Stimulated activated effector memory CD8-positive, alpha-beta T cell treated with anti-CD3 and anti-CD28 coated beads, Interleukin-12 subunit alpha, Interleukin-12 subunit beta, amount 100 ng/mL, for 72 hours (primary cell): ENCODE measurements around the gene EIF4E.

ENCODE experiments used
- ATAC-seq: fragments of 150-1000 bp; cut with Tn5 transposase; 2 replicates; pipeline ENCODE4 v1.10.0; 2021
- DNase-seq, 2 donors: peaks; one replicate each; pipeline ENCODE4 v3.0.0; 2021 to 2022; ENCODE audit warnings: low spot score in 2 of 2
- H3K27ac Mint-ChIP-seq: one replicate; pipeline ENCODE4 v1.8.0; 2022; ENCODE audit warnings: mild to moderate bottlenecking, mixed read lengths
- H3K36me3 Mint-ChIP-seq: one replicate; pipeline ENCODE4 v1.8.0; 2022; ENCODE audit warnings: mild to moderate bottlenecking, mixed read lengths
- H3K4me1 Mint-ChIP-seq: one replicate; pipeline ENCODE4 v1.8.0; 2022; ENCODE audit warnings: mixed read lengths
- H3K4me3 Mint-ChIP-seq: one replicate; pipeline ENCODE4 v1.8.0; 2022; ENCODE audit warnings: mild to moderate bottlenecking, mixed read lengths
- H3K9me3 Mint-ChIP-seq: one replicate; pipeline ENCODE4 v1.8.0; 2022; ENCODE audit warnings: mixed read lengths

Gene EIF4E

GRCh38 chr4:98928505-98929340 lies at the start of gene EIF4E:
TSS of gene EIF4E (minus strand) at chr4:98929133. CDS start at chr4:98929112, 21 bp downstream.
- ATAC-seq (peak; percentile 78), DNase-seq (peak; percentile 75 to 97)
- Mint-ChIP-seq H3K4me1 (peaks cover 44% of the 10 kb centered on the region), H3K9me3 (peaks cover 3% of the 10 kb centered on the region), H3K27ac (peak within 1 kb of the TSS; percentile 99), H3K36me3 (peaks cover 61% of the 10 kb centered on the region), H3K4me3 (peak within 1 kb of the TSS; percentile 96)

- no peaks in the 10 kb centered on the region for H3K4me1 Mint-ChIP-seq
- no peak for ATAC-seq
- DNase-seq, result no peak
- no peaks in the 10 kb centered on the region for H3K9me3 Mint-ChIP-seq
- no peak overlapping the region for H3K4me3 Mint-ChIP-seq
- no peak overlapping the region for H3K27ac Mint-ChIP-seq
- H3K36me3 Mint-ChIP-seq, result no peaks in the 10 kb centered on the region
Measured at GRCh38 chr4:98977557-98977956, 48.6 kb upstream of the EIF4E start.

GRCh38 chr4:98976716-98977115 lies 47.8 kb upstream of the EIF4E start:
- ATAC-seq (no peak), DNase-seq (no peak)
- Mint-ChIP-seq H3K9me3 (no peaks in the 10 kb centered on the region), H3K36me3 (no peaks in the 10 kb centered on the region), H3K4me1 (no peaks in the 10 kb centered on the region), H3K4me3 (no peak overlapping the region), H3K27ac (no peak overlapping the region)

GRCh38 chr4:98969878-98970785 lies 41.2 kb upstream of the EIF4E start:
- H3K27ac Mint-ChIP-seq, result no peak overlapping the region
- no peak overlapping the region for H3K4me3 Mint-ChIP-seq

GRCh38 chr4:98967786-98968329 lies 38.9 kb upstream of the EIF4E start:
- H3K36me3 Mint-ChIP-seq, result no peaks in the 10 kb centered on the region
- peaks cover 3% of the 10 kb centered on the region for H3K9me3 Mint-ChIP-seq
- no peak overlapping the region for H3K27ac Mint-ChIP-seq
- no peak overlapping the region for H3K4me3 Mint-ChIP-seq
- no peak for ATAC-seq
- no peaks in the 10 kb centered on the region for H3K4me1 Mint-ChIP-seq
- no peak for DNase-seq

More at GRCh38 chr4:98969878-98970785, 41.2 kb upstream of the EIF4E start:
- ATAC-seq, result no peak
- Mint-ChIP-seq H3K9me3 (no peaks in the 10 kb centered on the region), H3K4me1 (no peaks in the 10 kb centered on the region), H3K36me3 (no peaks in the 10 kb centered on the region)
- no peak for DNase-seq

- no peak for DNase-seq
- Mint-ChIP-seq H3K36me3 (no peaks in the 10 kb centered on the region), H3K9me3 (peaks cover 3% of the 10 kb centered on the region), H3K4me1 (no peaks in the 10 kb centered on the region), H3K27ac (no peak overlapping the region), H3K4me3 (no peak overlapping the region)
- ATAC-seq, result no peak
Measured at GRCh38 chr4:98966926-98967325, 38.0 kb upstream of the EIF4E start.

GRCh38 chr4:98963538-98964433 lies 34.9 kb upstream of the EIF4E start:
- ATAC-seq, result no peak
- H3K4me3 Mint-ChIP-seq, result no peak overlapping the region
- H3K9me3 Mint-ChIP-seq, result peaks cover 3% of the 10 kb centered on the region
- H3K27ac Mint-ChIP-seq, result no peak overlapping the region
- no peaks in the 10 kb centered on the region for H3K4me1 Mint-ChIP-seq
- no peaks in the 10 kb centered on the region for H3K36me3 Mint-ChIP-seq
- DNase-seq, result no peak

GRCh38 chr4:98961770-98962169 lies 32.8 kb upstream of the EIF4E start:
- DNase-seq (no peak), ATAC-seq (no peak)
- Mint-ChIP-seq H3K36me3 (no peaks in the 10 kb centered on the region), H3K4me1 (no peaks in the 10 kb centered on the region), H3K4me3 (no peak overlapping the region), H3K27ac (no peak overlapping the region), H3K9me3 (peaks cover 3% of the 10 kb centered on the region)

- no peaks in the 10 kb centered on the region for H3K4me1 Mint-ChIP-seq
- no peak overlapping the region for H3K4me3 Mint-ChIP-seq
- no peak overlapping the region for H3K27ac Mint-ChIP-seq
- ATAC-seq (no peak), DNase-seq (no peak)
- H3K9me3 Mint-ChIP-seq, result no peaks in the 10 kb centered on the region
- H3K36me3 Mint-ChIP-seq, result no peaks in the 10 kb centered on the region
Measured at GRCh38 chr4:98959411-98959810, 30.5 kb upstream of the EIF4E start.

- no peaks in the 10 kb centered on the region for H3K36me3 Mint-ChIP-seq
- no peak for DNase-seq
- H3K4me3 Mint-ChIP-seq, result no peak overlapping the region
- H3K9me3 Mint-ChIP-seq, result no peaks in the 10 kb centered on the region
- H3K4me1 Mint-ChIP-seq, result no peaks in the 10 kb centered on the region
- ATAC-seq, result no peak
- H3K27ac Mint-ChIP-seq, result no peak overlapping the region
Measured at GRCh38 chr4:98958065-98958464, 29.1 kb upstream of the EIF4E start.

GRCh38 chr4:98955229-98955628 lies 26.3 kb upstream of the EIF4E start:
- ATAC-seq (no peak), DNase-seq (no peak)
- no peaks in the 10 kb centered on the region for H3K9me3 Mint-ChIP-seq
- no peak overlapping the region for H3K27ac Mint-ChIP-seq
- H3K36me3 Mint-ChIP-seq, result no peaks in the 10 kb centered on the region
- H3K4me3 Mint-ChIP-seq, result no peak overlapping the region
- no peaks in the 10 kb centered on the region for H3K4me1 Mint-ChIP-seq

- no peaks in the 10 kb centered on the region for H3K4me1 Mint-ChIP-seq
- no peak overlapping the region for H3K4me3 Mint-ChIP-seq
- ATAC-seq, result no peak
- H3K27ac Mint-ChIP-seq, result no peak overlapping the region
- H3K9me3 Mint-ChIP-seq, result no peaks in the 10 kb centered on the region
- H3K36me3 Mint-ChIP-seq, result no peaks in the 10 kb centered on the region
- no peak for DNase-seq
Measured at GRCh38 chr4:98951710-98952109, 22.8 kb upstream of the EIF4E start.

GRCh38 chr4:98950925-98951324 lies 22.0 kb upstream of the EIF4E start:
- Mint-ChIP-seq H3K9me3 (no peaks in the 10 kb centered on the region), H3K27ac (no peak overlapping the region), H3K4me3 (no peak overlapping the region), H3K4me1 (no peaks in the 10 kb centered on the region), H3K36me3 (no peaks in the 10 kb centered on the region)
- ATAC-seq, result peak; percentile 34
- DNase-seq, result no peak

GRCh38 chr4:98946359-98946758 lies 17.4 kb upstream of the EIF4E start:
- Mint-ChIP-seq H3K4me3 (no peak overlapping the region), H3K27ac (no peak overlapping the region), H3K36me3 (no peaks in the 10 kb centered on the region), H3K9me3 (no peaks in the 10 kb centered on the region), H3K4me1 (no peaks in the 10 kb centered on the region)
- ATAC-seq (no peak), DNase-seq (no peak)
